Measurements from ENCODE around the gene FARSA. TPM values are rescaled to one million over a fixed set of nuclear protein-coding genes. Genes with fewer than 3 reads are reported as not detected.

FARSA gene
- total RNA-seq, 1 experiment from 2014 or later: 59.7 TPM

- H3K4me3 ChIP-seq (ENCODE audit: low read length): peak overlapping the region; percentile 64
- H3K36me3 ChIP-seq (ENCODE audit: insufficient read depth, low read length): peaks cover 27% of the 10 kb centered on the region
- DNase-seq: peak; percentile 74
- H3K79me2 ChIP-seq (ENCODE audit: low read length): peaks cover 38% of the 10 kb centered on the region
- peak overlapping the region; percentile 81 for H3K27ac ChIP-seq (ENCODE audit: low read length)
- no peaks in the 10 kb centered on the region for H3K9me3 ChIP-seq (ENCODE audit: low read length)
- H3K9me2 ChIP-seq (replicated peaks; ENCODE audit: insufficient read depth, low read length): no peaks in the 10 kb centered on the region
- peak overlapping the region; percentile 75; the same call in 1 of the 2 replicates for H2AFZ ChIP-seq (ENCODE audit: low read length)
- H4K20me1 ChIP-seq (ENCODE audit: insufficient read depth, low read depth, low read length): peaks cover 28% of the 10 kb centered on the region
- peak overlapping the region; percentile 83 for H3K4me2 ChIP-seq (ENCODE audit: low read depth, low read length, poor library complexity, severe bottlenecking)
- no peaks in the 10 kb centered on the region for H3K27me3 ChIP-seq (ENCODE audit: low read length)
- peak overlapping the region; percentile 74 for H3K9ac ChIP-seq (ENCODE audit: low read length)
- H3K4me1 ChIP-seq (ENCODE audit: low read length): peaks cover 42% of the 10 kb centered on the region
These were observed 3.8 kb upstream of the FARSA start for GRCh38 chr19:12937093-12937926.

- Histone ChIP-seq H3K27ac (ENCODE audit: low read length) (no peak overlapping the region), H2AFZ (ENCODE audit: low read length) (no peak overlapping the region)
- DNase-seq: no peak
These were observed 3.1 kb upstream of the FARSA start for GRCh38 chr19:12936582-12936981.

GRCh38 chr19:12935071-12935470 is 1.6 kb upstream of the FARSA start:
- no peak for DNase-seq
- Histone ChIP-seq H3K36me3 (ENCODE audit: insufficient read depth, low read length) (peaks cover 26% of the 10 kb centered on the region), H3K4me3 (ENCODE audit: low read length) (no peak overlapping the region), H3K9me3 (ENCODE audit: low read length) (no peaks in the 10 kb centered on the region), H3K79me2 (ENCODE audit: low read length) (peaks cover 52% of the 10 kb centered on the region), H3K27me3 (ENCODE audit: low read length) (no peaks in the 10 kb centered on the region), H4K20me1 (ENCODE audit: insufficient read depth, low read depth, low read length) (peaks cover 25% of the 10 kb centered on the region), H3K4me1 (ENCODE audit: low read length) (peaks cover 41% of the 10 kb centered on the region), H3K9me2 (replicated peaks; ENCODE audit: insufficient read depth, low read length) (no peaks in the 10 kb centered on the region), H2AFZ (ENCODE audit: low read length) (no peak overlapping the region), H3K9ac (ENCODE audit: low read length) (no peak overlapping the region), H3K4me2 (ENCODE audit: low read depth, low read length, poor library complexity, severe bottlenecking) (no peak overlapping the region), H3K27ac (ENCODE audit: low read length) (no peak overlapping the region)

More at GRCh38 chr19:12936582-12936981, 3.1 kb upstream of the FARSA start:
- Histone ChIP-seq H3K9ac (ENCODE audit: low read length) (no peak overlapping the region), H3K4me2 (ENCODE audit: low read depth, low read length, poor library complexity, severe bottlenecking) (peak overlapping the region; percentile 83), H3K4me1 (ENCODE audit: low read length) (peaks cover 50% of the 10 kb centered on the region), H3K36me3 (ENCODE audit: insufficient read depth, low read length) (peaks cover 28% of the 10 kb centered on the region), H4K20me1 (ENCODE audit: insufficient read depth, low read depth, low read length) (peaks cover 30% of the 10 kb centered on the region), H3K9me3 (ENCODE audit: low read length) (no peaks in the 10 kb centered on the region), H3K27me3 (ENCODE audit: low read length) (no peaks in the 10 kb centered on the region), H3K9me2 (replicated peaks; ENCODE audit: insufficient read depth, low read length) (no peaks in the 10 kb centered on the region), H3K4me3 (ENCODE audit: low read length) (no peak overlapping the region), H3K79me2 (ENCODE audit: low read length) (peaks cover 45% of the 10 kb centered on the region)

GRCh38 chr19:12932392-12933286 is 872 bp downstream of the FARSA start:
- no peak for DNase-seq
- H3K4me2 ChIP-seq (ENCODE audit: low read depth, low read length, poor library complexity, severe bottlenecking): peak overlapping the region; percentile 91
- peaks cover 27% of the 10 kb centered on the region for H3K4me1 ChIP-seq (ENCODE audit: low read length)
- peak overlapping the region; percentile 81 for H3K4me3 ChIP-seq (ENCODE audit: low read length)
- H3K27me3 ChIP-seq (ENCODE audit: low read length): no peaks in the 10 kb centered on the region
- peaks cover 38% of the 10 kb centered on the region for H3K79me2 ChIP-seq (ENCODE audit: low read length)
- H3K9me3 ChIP-seq (ENCODE audit: low read length): no peaks in the 10 kb centered on the region
- H3K9ac ChIP-seq (ENCODE audit: low read length): peak overlapping the region; percentile 81
- H2AFZ ChIP-seq (ENCODE audit: low read length): no peak overlapping the region
- H4K20me1 ChIP-seq (ENCODE audit: insufficient read depth, low read depth, low read length): peaks cover 10% of the 10 kb centered on the region; the same call in 1 of the 2 replicates
- no peaks in the 10 kb centered on the region for H3K9me2 ChIP-seq (replicated peaks; ENCODE audit: insufficient read depth, low read length)
- H3K27ac ChIP-seq (ENCODE audit: low read length): peak overlapping the region; percentile 39; the same call in 1 of the 2 replicates
- H3K36me3 ChIP-seq (ENCODE audit: insufficient read depth, low read length): peaks cover 29% of the 10 kb centered on the region

GRCh38 chr19:12930002-12930645 is 3.4 kb downstream of the FARSA start:
- no peaks in the 10 kb centered on the region for H3K27me3 ChIP-seq (ENCODE audit: low read length)
- peaks cover 10% of the 10 kb centered on the region; the same call in 1 of the 2 replicates for H4K20me1 ChIP-seq (ENCODE audit: insufficient read depth, low read depth, low read length)
- H3K4me3 ChIP-seq (ENCODE audit: low read length): no peak overlapping the region
- H3K9me3 ChIP-seq (ENCODE audit: low read length): no peaks in the 10 kb centered on the region
- peaks cover 37% of the 10 kb centered on the region for H3K36me3 ChIP-seq (ENCODE audit: insufficient read depth, low read length)
- peaks cover 38% of the 10 kb centered on the region for H3K79me2 ChIP-seq (ENCODE audit: low read length)
- DNase-seq: no peak
- no peak overlapping the region for H3K27ac ChIP-seq (ENCODE audit: low read length)
- no peak overlapping the region for H2AFZ ChIP-seq (ENCODE audit: low read length)
- H3K9me2 ChIP-seq (replicated peaks; ENCODE audit: insufficient read depth, low read length): no peaks in the 10 kb centered on the region
- no peak overlapping the region for H3K9ac ChIP-seq (ENCODE audit: low read length)
- peaks cover 20% of the 10 kb centered on the region for H3K4me1 ChIP-seq (ENCODE audit: low read length)
- no peak overlapping the region for H3K4me2 ChIP-seq (ENCODE audit: low read depth, low read length, poor library complexity, severe bottlenecking)

GRCh38 chr19:12924621-12925310 is 8.7 kb downstream of the FARSA start:
- H2AFZ ChIP-seq (ENCODE audit: low read length): no peak overlapping the region
- 0 out of 2 replicates have a peak, but pooled peaks cover 2% of the 10 kb centered on the region for H3K79me2 ChIP-seq (ENCODE audit: low read length)
- H3K9me3 ChIP-seq (ENCODE audit: low read length): no peaks in the 10 kb centered on the region
- H3K4me1 ChIP-seq (ENCODE audit: low read length): no peaks in the 10 kb centered on the region
- H3K36me3 ChIP-seq (ENCODE audit: insufficient read depth, low read length): peaks cover 32% of the 10 kb centered on the region
- no peaks in the 10 kb centered on the region for H3K9me2 ChIP-seq (replicated peaks; ENCODE audit: insufficient read depth, low read length)
- DNase-seq: no peak
- H3K27me3 ChIP-seq (ENCODE audit: low read length): no peaks in the 10 kb centered on the region
- no peak overlapping the region for H3K4me2 ChIP-seq (ENCODE audit: low read depth, low read length, poor library complexity, severe bottlenecking)
- no peak overlapping the region for H3K27ac ChIP-seq (ENCODE audit: low read length)
- no peak overlapping the region for H3K4me3 ChIP-seq (ENCODE audit: low read length)
- no peak overlapping the region for H3K9ac ChIP-seq (ENCODE audit: low read length)
- H4K20me1 ChIP-seq (ENCODE audit: insufficient read depth, low read depth, low read length): no peaks in the 10 kb centered on the region

- H2AFZ ChIP-seq (ENCODE audit: low read length): no peak overlapping the region
- no peak overlapping the region for H3K4me2 ChIP-seq (ENCODE audit: low read depth, low read length, poor library complexity, severe bottlenecking)
- no peaks in the 10 kb centered on the region for H3K27me3 ChIP-seq (ENCODE audit: low read length)
- H3K27ac ChIP-seq (ENCODE audit: low read length): no peak overlapping the region
- H4K20me1 ChIP-seq (ENCODE audit: insufficient read depth, low read depth, low read length): no peaks in the 10 kb centered on the region
- no peaks in the 10 kb centered on the region for H3K9me2 ChIP-seq (replicated peaks; ENCODE audit: insufficient read depth, low read length)
- peaks cover 8% of the 10 kb centered on the region for H3K4me1 ChIP-seq (ENCODE audit: low read length)
- no peak for DNase-seq
- peaks cover 18% of the 10 kb centered on the region for H3K36me3 ChIP-seq (ENCODE audit: insufficient read depth, low read length)
- no peak overlapping the region for H3K9ac ChIP-seq (ENCODE audit: low read length)
- H3K4me3 ChIP-seq (ENCODE audit: low read length): no peak overlapping the region
- H3K9me3 ChIP-seq (ENCODE audit: low read length): no peaks in the 10 kb centered on the region
- no peaks in the 10 kb centered on the region for H3K79me2 ChIP-seq (ENCODE audit: low read length)
These were observed 10.6 kb downstream of the FARSA start for GRCh38 chr19:12922959-12923358.

Data from Karpas-422 (cell line).